HTERT RPE-1 (cell line): ENCODE results near the gene RMND5B.
"Not testable (repeated sequence)": the region's sequence is repeated elsewhere in the genome, so short reads cannot be mapped to it uniquely, and the experiment has no call there.

Source experiments
- in situ Hi-C: fragments of 300-500 bp; cut with MboI; formaldehyde crosslinking; loops from 4 replicates; pipeline ENCODE4 v1.14.3; 2020; ENCODE audit warnings: low sequenced_read_pairs

Gene RMND5B, protein sequence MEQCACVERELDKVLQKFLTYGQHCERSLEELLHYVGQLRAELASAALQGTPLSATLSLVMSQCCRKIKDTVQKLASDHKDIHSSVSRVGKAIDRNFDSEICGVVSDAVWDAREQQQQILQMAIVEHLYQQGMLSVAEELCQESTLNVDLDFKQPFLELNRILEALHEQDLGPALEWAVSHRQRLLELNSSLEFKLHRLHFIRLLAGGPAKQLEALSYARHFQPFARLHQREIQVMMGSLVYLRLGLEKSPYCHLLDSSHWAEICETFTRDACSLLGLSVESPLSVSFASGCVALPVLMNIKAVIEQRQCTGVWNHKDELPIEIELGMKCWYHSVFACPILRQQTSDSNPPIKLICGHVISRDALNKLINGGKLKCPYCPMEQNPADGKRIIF

GRCh38 chr5:178130576-178131445, at the start of gene RMND5B:
TSS of gene RMND5B (plus strand) at chr5:178131014. CDS start at chr5:178138120, 7,106 bp downstream.
- in situ Hi-C loops = no loop called here

- in situ Hi-C loops = no loop called here
These were observed 49.1 kb upstream of the RMND5B start for GRCh38 chr5:178081571-178082243.

GRCh38 chr5:178083922-178084321, 46.9 kb upstream of the RMND5B start:
- in situ Hi-C loops = no loop called here

- in situ Hi-C loops = no loop called here
These were observed 45.5 kb upstream of the RMND5B start for GRCh38 chr5:178085316-178085715.

GRCh38 chr5:178086266-178086665, 44.5 kb upstream of the RMND5B start:
- in situ Hi-C loops = no loop called here

GRCh38 chr5:178087199-178087598, 43.6 kb upstream of the RMND5B start:
- in situ Hi-C loops = not testable (repeated sequence)

DNA sequence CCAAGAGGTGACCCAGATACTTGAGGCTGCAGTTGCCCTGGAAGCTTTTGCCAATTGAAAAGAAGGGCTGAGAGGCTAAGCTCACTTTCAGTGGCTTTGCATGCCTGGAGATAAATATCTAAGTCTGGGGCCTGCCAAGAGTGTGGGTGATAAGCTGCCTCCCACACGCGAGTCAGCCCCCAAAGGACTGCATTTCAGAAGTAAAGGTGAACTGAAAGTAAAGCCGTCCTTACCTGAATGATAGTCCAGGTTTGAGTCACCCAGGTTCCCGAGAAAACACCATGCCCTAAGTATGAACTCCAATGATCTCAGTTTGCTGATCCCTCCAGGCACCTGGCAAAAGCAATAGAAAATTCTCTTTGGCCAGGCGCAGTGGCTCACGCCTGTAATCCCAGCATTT, 40.0 kb upstream of the RMND5B start:
- in situ Hi-C loops = no loop called here

DNA sequence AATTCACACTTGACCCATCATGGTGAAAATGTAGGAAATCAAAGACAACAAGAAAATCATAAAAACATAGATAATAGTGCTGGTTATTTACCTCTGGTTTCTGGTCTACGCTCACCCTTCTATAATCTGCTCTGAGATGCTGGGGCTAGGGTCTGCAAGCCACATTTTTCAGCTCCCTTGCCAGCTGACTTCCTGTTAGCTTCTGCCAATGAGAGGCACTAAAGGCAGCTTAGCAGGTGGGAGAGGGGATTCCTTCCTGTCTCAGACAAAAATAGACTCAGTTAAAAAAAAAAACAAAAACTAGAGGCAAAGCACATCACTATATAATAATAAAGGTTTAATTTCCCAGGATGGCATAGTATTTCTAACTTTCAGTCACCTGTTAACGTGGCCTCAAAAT, 37.7 kb upstream of the RMND5B start:
- in situ Hi-C loops = no loop called here

- in situ Hi-C loops = no loop called here
These were observed 36.5 kb upstream of the RMND5B start for GRCh38 chr5:178094345-178094744.

DNA sequence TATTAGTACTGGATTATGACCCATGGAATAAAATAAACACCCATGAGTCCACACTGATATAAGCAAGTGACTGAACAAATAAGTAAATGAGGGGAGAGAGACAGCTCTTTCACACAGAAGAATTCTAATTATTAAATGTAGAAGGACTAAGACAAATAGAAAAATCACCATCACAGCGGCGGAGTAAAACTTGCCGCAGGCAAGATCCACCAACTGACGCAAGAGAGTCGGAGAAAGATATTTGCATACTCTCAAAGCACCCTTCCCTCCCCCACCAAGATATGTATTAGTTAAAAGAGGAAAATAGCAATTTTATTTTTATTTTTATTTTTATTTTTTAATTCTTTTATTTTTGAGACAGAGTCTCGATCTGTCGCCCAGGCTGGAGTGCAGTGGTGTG, 32.1 kb upstream of the RMND5B start:
- in situ Hi-C loops = no loop called here

GRCh38 chr5:178103612-178104011, 27.2 kb upstream of the RMND5B start:
- in situ Hi-C loops = no loop called here

DNA sequence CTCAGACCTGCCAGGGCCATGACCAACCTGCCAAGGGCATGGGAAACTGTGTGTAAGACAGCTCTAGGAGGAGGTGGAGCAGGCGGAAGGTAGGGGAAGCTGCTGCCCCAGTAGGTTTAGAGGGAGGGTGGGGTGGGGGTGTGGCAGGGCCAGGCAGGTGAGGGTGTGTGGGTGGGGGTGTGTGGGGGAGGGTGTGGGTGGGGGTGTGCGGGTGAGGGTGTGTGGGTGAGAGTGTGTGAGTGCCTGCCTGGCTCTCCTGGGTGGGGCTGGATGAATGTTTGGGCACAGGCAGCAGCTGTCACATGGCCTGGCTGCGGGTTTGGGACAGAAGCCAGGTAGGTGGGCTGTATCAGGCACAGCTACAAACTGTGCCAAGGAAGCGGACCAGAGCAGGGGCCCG, 26.3 kb upstream of the RMND5B start:
- in situ Hi-C loops = no loop called here

DNA sequence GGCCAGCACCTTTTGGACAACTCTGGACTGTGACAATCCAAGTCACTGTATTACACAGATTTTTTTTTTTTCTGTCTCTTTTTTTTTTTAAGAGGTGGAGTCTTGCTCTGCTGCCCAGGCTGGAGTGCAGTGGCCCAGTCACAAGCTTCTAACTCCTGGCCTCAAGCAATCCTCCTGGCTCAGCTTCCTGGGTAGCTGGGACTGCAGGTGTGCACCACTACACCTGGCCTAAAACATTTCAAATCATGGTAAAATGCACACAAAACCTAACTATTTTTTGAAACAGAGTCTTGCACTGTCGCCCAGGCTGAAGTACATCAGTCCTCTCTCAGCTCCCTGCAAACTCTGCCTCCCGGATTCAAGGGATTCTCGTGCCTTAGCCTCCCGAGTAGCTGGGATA, 24.7 kb upstream of the RMND5B start:
- in situ Hi-C loops = no loop called here

GRCh38 chr5:178106556-178107239, 24.1 kb upstream of the RMND5B start:
- in situ Hi-C loops = no loop called here

DNA sequence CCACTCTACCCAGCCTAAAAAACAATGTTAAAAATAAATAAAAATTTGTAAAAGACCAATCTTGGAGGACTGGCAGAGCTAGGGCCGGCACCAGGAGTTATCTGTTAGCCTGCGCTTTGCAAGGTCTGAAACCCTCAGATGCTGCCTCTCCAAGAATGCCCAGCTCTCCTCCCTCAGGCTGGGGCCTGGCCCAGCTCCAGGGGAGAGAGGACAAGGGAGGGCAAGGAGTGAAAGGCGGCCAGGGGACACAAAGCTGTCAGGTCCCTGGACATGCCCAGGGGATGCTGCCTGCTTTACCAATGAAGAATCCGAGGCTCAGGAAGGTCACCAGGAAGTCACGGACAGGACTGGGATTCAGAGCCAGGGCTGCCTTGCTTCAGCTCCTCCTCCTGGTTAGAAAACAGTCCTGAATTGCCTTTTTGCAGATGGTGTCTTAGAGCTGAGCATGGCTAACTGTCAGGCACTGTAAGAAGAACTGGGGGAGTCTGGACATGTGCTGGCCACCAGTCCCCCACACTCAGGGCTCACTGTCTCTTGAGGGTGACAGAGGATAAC, 23.0 kb upstream of the RMND5B start:
- in situ Hi-C loops = no loop called here

DNA sequence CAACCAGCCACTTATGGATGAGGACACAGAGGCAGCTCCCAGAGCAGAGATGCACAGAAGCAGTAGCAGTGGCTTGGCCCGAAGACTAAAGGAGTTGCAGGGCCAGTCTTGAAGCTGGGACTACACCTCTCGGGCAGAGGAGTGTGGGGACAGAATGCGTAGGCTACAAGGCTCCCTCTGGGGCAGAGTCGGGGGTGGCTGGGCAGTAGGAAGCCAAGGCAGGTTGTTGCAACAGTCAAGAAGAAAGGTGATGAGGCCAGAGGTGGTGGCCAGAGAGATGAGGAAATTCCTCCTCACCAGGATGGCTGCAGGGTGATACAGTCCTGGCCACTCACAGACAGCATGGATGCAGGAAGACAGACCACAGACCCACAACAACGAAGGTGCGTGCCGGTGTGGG, 22.4 kb upstream of the RMND5B start:
- in situ Hi-C loops = no loop called here

- in situ Hi-C loops = no loop called here
These were observed 21.8 kb upstream of the RMND5B start for GRCh38 chr5:178108966-178109365.

- in situ Hi-C loops = no loop called here
These were observed 20.3 kb upstream of the RMND5B start for GRCh38 chr5:178110511-178110910.

DNA sequence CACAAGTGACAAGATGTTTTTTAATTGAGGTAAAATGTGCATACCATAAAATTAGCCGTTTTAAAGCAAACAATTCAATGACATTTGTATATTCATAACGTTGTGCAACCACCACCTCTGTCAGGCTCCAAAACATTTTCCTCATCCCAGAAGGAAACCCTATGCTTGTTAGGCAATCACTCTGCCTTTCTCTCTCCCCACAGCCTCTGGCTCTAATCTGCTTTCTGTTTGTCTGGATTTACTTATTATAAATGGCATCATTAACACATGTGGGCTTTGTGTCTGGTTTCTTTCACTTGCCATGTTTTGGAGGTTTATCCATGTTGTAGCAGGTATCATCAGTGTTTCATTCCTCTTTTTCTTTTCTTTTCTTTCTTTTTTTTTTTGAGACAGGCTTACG, 18.9 kb upstream of the RMND5B start:
- in situ Hi-C loops = no loop called here

- in situ Hi-C loops = no loop called here
These were observed 18.3 kb upstream of the RMND5B start for GRCh38 chr5:178112545-178112944.
